GM19193 (cell line): Measurements from ENCODE around the gene GATB.

ENCODE experiments used
- POLR2A ChIP-seq: IDR thresholded peaks from 4 replicates; pipeline ENCODE4 v1.6.1; 2011; ENCODE audit not compliant: insufficient read depth, insufficient read length; ENCODE audit errors: extremely low read depth

The GATB gene

GRCh38 chr4:151643564-151643963 lies 117.2 kb downstream of the GATB start:
- no peak for TF ChIP-seq POLR2A

GRCh38 chr4:151641983-151642382 lies 118.8 kb downstream of the GATB start:
- no peak for TF ChIP-seq POLR2A

DNA sequence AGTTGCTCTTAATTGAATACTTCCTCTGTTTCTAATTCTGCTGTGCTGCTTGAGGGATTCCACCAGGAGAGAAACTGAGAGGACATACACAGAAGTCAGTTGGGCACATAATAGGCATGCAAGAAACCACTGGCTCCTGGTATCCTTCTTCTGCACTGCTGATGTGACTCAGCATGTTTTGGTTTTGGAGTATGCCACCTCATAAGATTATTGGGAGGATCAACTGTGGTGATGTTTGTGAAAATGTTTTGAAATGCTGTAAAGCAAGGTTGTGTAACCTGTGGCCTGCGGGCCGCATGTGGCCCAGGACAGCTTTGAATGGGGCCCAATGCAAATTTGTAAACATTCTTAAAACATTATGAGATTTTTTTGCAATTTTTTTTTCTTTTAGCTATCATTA lies 119.6 kb downstream of the GATB start:
- TF ChIP-seq POLR2A = no peak

GRCh38 chr4:151640381-151640780 lies 120.4 kb downstream of the GATB start:
- no peak for TF ChIP-seq POLR2A

DNA sequence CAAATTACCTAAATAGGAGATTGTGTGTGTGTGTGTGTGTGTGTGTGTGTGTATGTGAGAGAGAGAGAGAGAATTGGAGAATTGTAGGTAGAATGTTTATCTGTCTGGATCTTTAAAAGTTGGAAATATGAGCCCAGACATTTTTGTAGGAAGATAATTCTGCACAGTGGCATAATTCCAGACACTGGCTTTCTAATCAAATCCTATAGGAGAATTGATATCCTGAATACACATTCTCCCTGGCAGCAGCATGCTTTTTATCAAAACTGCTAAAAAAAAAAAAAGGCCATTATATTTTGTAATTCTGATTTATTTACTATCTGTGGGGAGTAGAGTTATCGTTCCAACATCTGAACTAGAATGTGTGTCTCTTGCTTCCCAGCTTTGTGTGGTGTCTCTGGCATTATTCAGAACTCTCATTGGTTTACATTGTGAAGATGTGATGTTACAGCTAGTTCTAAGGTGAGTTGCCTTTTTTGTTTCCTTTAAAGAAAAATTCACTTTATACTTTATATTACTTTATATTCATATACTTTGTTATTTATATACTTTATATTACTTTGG lies 122.4 kb downstream of the GATB start:
- TF ChIP-seq POLR2A = no peak

- TF ChIP-seq POLR2A = no peak
Measured at GRCh38 chr4:151631349-151631748, 129.5 kb downstream of the GATB start.

GRCh38 chr4:151629097-151629783 lies 131.6 kb downstream of the GATB start:
- TF ChIP-seq POLR2A = no peak

DNA sequence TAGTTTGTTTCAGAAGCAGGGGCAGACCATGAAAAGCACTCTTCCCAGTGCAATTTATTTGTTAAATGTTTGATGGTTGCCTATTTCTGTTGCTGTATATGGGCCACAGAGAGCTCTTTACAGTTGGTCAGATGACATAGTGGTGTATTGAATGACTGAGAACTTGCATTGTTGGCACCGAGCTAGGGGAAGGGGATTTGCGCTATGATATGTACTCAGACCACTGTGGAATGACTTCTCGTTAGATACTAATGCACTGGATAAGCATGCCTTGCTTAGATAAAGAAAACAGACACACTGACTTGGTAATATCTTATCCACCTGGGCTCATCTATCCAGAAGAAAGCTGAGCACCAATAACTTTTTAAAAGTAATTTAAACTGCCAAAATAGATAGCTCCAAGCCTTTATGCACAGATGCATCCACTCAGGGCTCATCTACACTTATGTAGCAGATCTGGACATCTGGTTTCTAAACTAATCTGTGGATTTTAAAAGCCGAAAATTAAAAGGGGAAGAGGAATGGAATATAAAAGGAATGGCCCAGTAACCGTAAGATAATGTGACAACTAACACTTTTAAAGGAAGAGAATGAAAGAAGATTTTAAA lies 132.7 kb downstream of the GATB start:
- no peak for TF ChIP-seq POLR2A

DNA sequence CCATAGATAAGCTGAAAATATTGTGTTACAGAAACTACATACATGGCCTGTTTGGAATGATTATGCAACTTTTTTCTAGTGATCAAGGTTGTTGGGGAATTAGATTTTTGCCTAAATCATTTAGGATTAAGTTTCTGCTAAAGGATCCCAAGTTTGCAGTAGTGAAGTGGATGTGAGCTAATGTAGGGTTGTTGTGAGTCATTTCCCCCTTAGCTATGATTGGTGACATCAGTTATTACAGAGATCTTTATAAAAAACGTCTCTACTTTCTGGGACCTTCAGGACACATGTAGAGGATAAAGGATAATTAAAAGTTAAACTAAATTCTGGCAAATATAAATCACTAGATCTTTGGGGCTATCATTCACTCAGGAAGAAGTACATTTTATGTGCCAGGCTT lies 133.3 kb downstream of the GATB start:
- no peak for TF ChIP-seq POLR2A

- no peak for TF ChIP-seq POLR2A
Measured at GRCh38 chr4:151626751-151627150, 134.1 kb downstream of the GATB start.

DNA sequence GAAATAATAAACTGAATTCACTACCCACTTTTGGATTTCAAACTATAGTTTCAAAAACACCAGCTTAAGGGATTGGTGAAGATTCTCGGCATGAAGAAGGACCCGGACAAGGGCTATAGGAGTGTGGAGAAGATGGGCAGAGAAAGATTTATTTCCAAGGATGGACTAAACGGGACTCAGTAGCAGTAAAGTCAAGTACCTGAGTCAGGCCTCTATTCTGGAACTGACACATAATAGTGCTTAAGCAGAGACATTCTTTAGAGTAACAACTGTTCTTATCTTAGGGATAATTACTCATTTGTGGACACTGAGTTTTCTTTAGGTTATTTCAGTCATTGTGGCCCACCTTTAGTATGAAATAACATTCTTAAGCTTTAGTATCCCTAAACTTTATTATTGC lies 134.6 kb downstream of the GATB start:
- TF ChIP-seq POLR2A = no peak

DNA sequence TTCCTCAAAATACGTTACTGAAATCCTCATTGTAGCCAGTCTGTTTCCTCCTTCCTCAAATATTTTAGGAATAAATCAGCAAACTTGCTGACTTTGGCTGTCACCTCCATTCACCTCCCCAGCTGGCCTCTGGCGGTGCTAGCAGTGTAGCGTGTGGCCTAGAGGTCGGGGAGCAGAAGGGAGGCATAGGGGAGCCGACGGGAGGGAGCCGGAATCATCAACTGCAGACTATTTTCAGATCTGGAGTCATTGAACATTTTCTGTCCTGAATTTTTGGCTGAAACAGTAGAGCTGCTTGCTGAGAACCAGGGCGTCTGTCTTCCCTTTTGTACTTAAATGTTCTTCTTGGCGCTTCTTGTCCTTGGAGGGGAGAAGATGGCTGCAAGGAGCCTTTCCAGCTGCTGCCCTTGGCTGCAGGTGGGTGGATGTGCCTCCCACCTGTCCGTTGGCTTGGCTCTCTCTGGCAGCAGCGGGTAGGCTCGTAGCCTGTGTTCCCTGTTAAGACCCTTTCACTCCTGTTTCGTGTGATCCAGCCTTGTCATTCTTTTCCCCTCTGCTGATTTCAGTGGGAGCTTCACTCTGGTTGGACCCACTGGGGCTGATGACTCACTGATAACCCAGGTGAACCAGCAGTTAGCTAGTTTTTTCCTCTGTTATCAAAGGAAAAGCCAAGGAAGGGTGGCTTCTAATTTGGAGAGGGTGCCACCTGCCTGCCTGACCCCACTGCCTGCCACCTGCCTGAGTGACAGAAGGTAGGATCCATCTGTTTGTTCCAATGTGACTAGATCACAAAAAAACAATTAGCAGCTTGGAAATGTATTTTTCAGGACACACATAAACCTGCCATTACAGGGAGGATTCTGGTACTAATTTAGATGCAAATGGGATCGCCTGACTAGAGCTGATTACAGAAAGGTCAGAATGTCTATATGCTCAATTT lies 135.9 kb downstream of the GATB start:
- TF ChIP-seq POLR2A = no peak
